BLaER1 (cell line): Measurements from ENCODE around the gene KSR2.
A peak's percentile ranks its signal among the peaks of the same experiment; 100 is the strongest.

Source experiments
- H3K27ac ChIP-seq: shearing (Covaris generic); formaldehyde crosslinking; 2 replicates; pipeline ENCODE4 v1.8.1; 2022
- H3K27me3 ChIP-seq: shearing (Covaris generic); formaldehyde crosslinking; 2 replicates; pipeline ENCODE4 v1.8.1; 2022
- H3K36me3 ChIP-seq: shearing (Covaris generic); formaldehyde crosslinking; 2 replicates; pipeline ENCODE4 v1.8.1; 2022
- H3K4me1 ChIP-seq: shearing (Covaris generic); formaldehyde crosslinking; 2 replicates; pipeline ENCODE4 v1.8.1; 2022
- H3K4me2 ChIP-seq: shearing (Covaris generic); formaldehyde crosslinking; 2 replicates; pipeline ENCODE4 v1.8.1; 2022
- H3K4me3 ChIP-seq: shearing (Covaris generic); formaldehyde crosslinking; 2 replicates; pipeline ENCODE4 v1.8.1; 2022
- H3K9ac ChIP-seq: shearing (Covaris generic); formaldehyde crosslinking; 2 replicates; pipeline ENCODE4 v1.8.1; 2022
- H3K9me3 ChIP-seq: shearing (Covaris generic); formaldehyde crosslinking; 2 replicates; pipeline ENCODE4 v1.8.1; 2022
- H4K20me1 ChIP-seq: shearing (Covaris generic); formaldehyde crosslinking; 2 replicates; pipeline ENCODE4 v1.8.1; 2022
- Cebpa-rat ChIP-seq: shearing (Covaris generic); IDR thresholded peaks from 2 replicates; pipeline ENCODE4 v1.8.1; 2022

Gene KSR2

DNA sequence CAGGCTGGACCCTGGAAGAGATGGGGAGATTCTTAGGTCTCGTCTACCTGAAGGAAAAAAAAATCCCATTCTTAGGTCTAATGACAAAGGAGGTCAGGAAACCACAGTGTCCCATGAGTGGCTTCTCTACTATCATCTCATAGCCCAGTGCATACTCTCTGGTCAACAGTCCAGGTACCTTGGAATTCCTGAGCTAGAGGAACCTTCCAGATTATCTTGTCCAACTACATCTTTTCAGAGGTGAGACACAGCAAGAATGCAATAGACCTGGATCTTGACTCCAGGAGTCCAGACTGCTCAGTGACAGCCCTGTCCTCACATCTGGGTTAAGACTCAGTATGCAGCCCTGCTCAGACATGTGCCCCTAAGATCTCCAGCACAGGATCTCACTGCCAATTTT is 429.9 kb downstream of the KSR2 start:
- no peaks in the 10 kb centered on the region for H3K9me3 ChIP-seq
- no peak overlapping the region for H3K4me3 ChIP-seq
- H3K4me1 ChIP-seq = peaks cover 4% of the 10 kb centered on the region
- H3K27me3 ChIP-seq = no peaks in the 10 kb centered on the region
- no peaks in the 10 kb centered on the region for H3K36me3 ChIP-seq
- no peaks in the 10 kb centered on the region for H4K20me1 ChIP-seq
- H3K9ac ChIP-seq = no peak overlapping the region
- no peak overlapping the region for H3K27ac ChIP-seq
- no peak overlapping the region for H3K4me2 ChIP-seq
- TF ChIP-seq Cebpa-rat = no peak

DNA sequence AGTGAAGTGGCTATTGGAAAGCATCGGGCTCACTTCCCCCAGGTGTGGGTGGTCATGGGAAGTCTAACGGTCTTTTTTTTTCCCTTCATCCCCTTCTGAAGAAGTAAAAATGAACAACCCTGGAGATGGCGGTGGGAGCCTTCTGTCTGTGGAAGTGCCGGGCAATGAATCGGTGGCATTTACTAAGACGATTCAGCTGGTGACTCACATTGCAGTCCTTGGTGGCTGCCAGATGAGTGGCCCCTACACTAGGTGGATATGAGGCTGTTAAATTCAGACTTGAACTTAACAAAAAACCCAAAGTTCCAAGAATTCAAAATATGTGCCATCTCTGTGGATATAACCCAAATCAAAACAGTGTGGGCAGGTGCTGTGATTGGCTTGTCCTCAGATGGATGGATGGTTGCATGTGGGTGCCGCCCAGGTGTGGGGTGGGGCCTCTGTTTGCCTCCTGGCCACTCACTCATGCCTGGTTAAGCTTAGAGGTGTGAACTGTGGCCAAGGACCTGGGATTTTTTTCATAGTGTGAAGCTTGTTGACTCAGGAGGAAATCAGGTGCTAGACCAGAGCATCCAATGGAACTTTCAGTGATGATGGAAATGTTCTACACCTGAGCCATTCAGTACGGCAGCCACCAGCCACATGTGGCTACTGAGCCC is 430.6 kb downstream of the KSR2 start:
- Histone ChIP-seq H3K36me3 (no peaks in the 10 kb centered on the region), H3K4me1 (peaks cover 11% of the 10 kb centered on the region), H3K27me3 (no peaks in the 10 kb centered on the region), H3K4me3 (no peak overlapping the region), H4K20me1 (no peaks in the 10 kb centered on the region), H3K4me2 (no peak overlapping the region), H3K9me3 (no peaks in the 10 kb centered on the region), H3K27ac (no peak overlapping the region), H3K9ac (no peak overlapping the region)
- no peak for TF ChIP-seq Cebpa-rat

DNA sequence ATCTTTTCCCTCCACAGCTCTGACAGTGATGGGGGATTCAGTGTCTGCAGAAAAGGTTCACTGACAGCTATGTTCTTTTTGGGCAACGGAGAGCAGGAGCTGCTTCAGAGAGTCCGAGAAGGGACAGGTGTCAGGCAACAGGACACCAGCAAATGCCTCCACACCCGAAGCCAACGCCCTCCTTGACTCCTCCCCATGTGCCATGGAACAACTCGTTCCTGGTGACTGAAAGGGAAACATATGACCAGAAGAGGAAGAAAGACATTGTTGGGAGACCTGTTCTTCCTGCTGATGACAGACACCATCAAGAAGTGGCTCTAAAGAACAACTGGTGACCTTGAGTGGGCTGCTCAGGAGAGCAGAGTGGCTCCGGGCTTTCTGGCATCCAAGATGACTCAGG is 435.1 kb downstream of the KSR2 start:
- TF ChIP-seq Cebpa-rat = no peak
- H3K36me3 ChIP-seq = no peaks in the 10 kb centered on the region
- H4K20me1 ChIP-seq = no peaks in the 10 kb centered on the region
- H3K9me3 ChIP-seq = no peaks in the 10 kb centered on the region
- peak overlapping the region; percentile 49 for H3K4me2 ChIP-seq
- H3K4me1 ChIP-seq = peaks cover 11% of the 10 kb centered on the region
- no peak overlapping the region for H3K27ac ChIP-seq
- no peak overlapping the region for H3K4me3 ChIP-seq
- no peaks in the 10 kb centered on the region for H3K27me3 ChIP-seq
- H3K9ac ChIP-seq = no peak overlapping the region

DNA sequence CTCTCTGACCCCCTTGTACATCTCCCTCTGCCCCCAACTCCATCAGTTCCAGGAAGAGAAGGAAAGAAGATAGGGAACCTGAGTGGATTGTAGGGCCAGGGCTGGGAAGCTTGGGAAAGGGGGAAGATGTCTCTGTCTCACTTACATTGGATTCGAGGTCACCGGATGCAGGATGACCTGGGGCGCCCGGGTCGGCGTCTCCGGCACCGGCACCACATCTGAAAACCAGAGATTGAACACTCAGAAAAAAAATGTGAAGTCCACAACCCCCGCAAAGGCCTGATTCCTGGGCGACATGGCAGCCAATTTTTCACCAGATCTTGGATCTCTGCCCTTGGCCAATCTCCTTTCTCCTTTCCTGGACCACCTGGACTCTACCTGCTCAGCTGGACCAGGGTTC is 438.0 kb downstream of the KSR2 start:
- no peak for TF ChIP-seq Cebpa-rat
- no peaks in the 10 kb centered on the region for H4K20me1 ChIP-seq
- no peak overlapping the region for H3K27ac ChIP-seq
- no peak overlapping the region for H3K4me2 ChIP-seq
- peaks cover 11% of the 10 kb centered on the region for H3K4me1 ChIP-seq
- H3K9me3 ChIP-seq = no peaks in the 10 kb centered on the region
- H3K27me3 ChIP-seq = no peaks in the 10 kb centered on the region
- H3K36me3 ChIP-seq = no peaks in the 10 kb centered on the region
- H3K4me3 ChIP-seq = no peak overlapping the region
- H3K9ac ChIP-seq = no peak overlapping the region

DNA sequence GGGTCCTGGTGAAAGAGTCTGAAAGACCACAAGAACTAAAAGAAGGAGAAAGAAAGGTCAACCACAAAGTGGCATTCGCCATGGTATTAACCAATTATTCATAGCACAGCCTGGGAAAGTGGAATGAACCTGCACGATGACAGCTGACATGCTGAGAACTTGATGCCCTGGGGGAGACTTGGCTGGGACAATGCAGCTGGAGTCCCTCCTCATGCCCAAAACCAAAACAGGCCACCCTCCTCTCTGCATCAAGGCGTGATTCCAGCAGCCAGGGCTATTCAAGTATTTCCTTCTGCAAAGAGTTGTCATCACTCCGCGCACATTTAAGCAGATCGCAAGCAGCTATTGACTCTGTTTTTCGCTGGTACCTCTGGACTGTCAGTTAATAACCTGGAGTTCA is 440.3 kb downstream of the KSR2 start:
- no peaks in the 10 kb centered on the region for H3K36me3 ChIP-seq
- H3K9ac ChIP-seq = no peak overlapping the region
- H4K20me1 ChIP-seq = no peaks in the 10 kb centered on the region
- no peaks in the 10 kb centered on the region for H3K9me3 ChIP-seq
- H3K4me1 ChIP-seq = peaks cover 4% of the 10 kb centered on the region
- H3K27ac ChIP-seq = no peak overlapping the region
- H3K4me3 ChIP-seq = no peak overlapping the region
- no peaks in the 10 kb centered on the region for H3K27me3 ChIP-seq
- no peak for TF ChIP-seq Cebpa-rat
- H3K4me2 ChIP-seq = no peak overlapping the region

DNA sequence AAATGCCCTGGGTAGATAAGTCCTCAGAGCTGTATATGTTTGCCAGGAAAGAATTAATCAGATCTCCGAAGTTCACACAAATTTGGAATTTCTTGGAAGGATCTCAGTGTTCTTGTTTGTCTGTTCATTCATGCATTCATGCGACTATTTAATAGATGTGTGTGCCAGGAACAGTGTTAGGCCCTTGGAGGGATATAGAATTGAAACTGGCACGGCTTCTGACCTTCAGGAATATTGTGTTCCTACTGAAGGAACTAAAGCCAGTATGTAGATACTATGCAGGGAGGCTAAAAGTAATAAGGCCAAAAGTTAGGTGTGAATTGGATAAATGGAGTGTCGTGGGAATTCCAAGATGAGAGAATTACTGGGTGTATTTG is 441.3 kb downstream of the KSR2 start:
- H4K20me1 ChIP-seq = no peaks in the 10 kb centered on the region
- H3K27ac ChIP-seq = no peak overlapping the region
- H3K36me3 ChIP-seq = no peaks in the 10 kb centered on the region
- H3K4me2 ChIP-seq = no peak overlapping the region
- H3K27me3 ChIP-seq = no peaks in the 10 kb centered on the region
- no peaks in the 10 kb centered on the region for H3K4me1 ChIP-seq
- H3K4me3 ChIP-seq = no peak overlapping the region
- H3K9me3 ChIP-seq = no peaks in the 10 kb centered on the region
- TF ChIP-seq Cebpa-rat = no peak
- no peak overlapping the region for H3K9ac ChIP-seq

DNA sequence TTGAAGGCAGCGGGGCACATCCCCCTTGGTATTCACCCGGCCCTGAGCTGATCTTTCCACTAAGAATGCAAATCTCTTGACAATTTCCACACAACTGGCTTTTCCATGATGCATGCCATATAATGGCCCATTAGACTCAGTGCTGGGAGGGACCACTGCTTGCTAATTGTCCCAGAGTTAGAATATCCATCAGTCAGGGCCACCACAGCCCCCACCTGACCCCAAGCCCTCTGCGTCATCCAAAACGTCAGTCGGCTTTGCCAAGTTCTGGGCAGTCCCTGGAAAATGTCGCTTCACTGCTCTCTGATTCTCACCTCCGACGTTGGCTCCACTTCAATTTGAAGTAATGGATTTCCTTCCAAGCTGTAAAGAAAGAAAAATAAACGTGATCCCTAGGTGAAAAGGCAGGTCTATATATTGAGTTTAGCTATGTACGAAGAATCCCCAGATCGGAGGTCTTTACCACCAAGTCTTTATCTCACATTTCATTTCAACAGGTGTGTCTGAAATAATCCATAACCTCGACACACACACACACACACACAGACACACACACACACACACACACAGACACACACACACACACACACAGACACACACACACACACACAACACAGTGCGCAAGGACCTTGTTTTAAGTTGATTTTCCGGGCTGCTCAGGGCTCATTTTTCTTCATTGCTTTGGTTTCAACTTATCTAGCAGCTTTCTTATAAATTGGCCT is 441.9 kb downstream of the KSR2 start:
- no peaks in the 10 kb centered on the region for H3K36me3 ChIP-seq
- H3K4me3 ChIP-seq = no peak overlapping the region
- H3K9ac ChIP-seq = no peak overlapping the region
- H3K9me3 ChIP-seq = no peaks in the 10 kb centered on the region
- no peak overlapping the region for H3K4me2 ChIP-seq
- H3K27me3 ChIP-seq = no peaks in the 10 kb centered on the region
- no peak overlapping the region for H3K27ac ChIP-seq
- H4K20me1 ChIP-seq = no peaks in the 10 kb centered on the region
- TF ChIP-seq Cebpa-rat = no peak
- no peaks in the 10 kb centered on the region for H3K4me1 ChIP-seq

DNA sequence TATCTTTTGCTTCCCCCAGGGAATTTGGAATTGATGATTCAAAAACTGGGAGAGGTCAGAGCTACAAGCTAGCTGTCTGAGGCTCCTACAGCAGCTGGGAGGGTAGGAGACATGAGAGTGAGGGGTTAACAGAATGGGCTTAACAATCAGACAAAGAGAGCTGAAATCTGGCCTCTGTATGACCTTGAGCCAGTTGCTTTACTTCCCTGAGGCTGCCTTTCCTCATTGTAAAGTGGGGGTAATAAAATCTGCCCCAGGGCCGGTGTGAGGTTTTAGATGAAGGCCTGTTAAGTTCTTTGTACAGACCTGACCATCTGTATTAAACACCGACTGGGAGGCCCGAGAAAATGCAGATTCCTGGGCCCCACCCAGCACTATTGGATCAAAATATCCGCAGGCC is 443.0 kb downstream of the KSR2 start:
- no peaks in the 10 kb centered on the region for H3K27me3 ChIP-seq
- TF ChIP-seq Cebpa-rat = no peak
- H3K36me3 ChIP-seq = no peaks in the 10 kb centered on the region
- no peak overlapping the region for H3K4me3 ChIP-seq
- no peaks in the 10 kb centered on the region for H4K20me1 ChIP-seq
- no peak overlapping the region for H3K27ac ChIP-seq
- no peaks in the 10 kb centered on the region for H3K4me1 ChIP-seq
- no peak overlapping the region for H3K4me2 ChIP-seq
- H3K9ac ChIP-seq = no peak overlapping the region
- no peaks in the 10 kb centered on the region for H3K9me3 ChIP-seq

DNA sequence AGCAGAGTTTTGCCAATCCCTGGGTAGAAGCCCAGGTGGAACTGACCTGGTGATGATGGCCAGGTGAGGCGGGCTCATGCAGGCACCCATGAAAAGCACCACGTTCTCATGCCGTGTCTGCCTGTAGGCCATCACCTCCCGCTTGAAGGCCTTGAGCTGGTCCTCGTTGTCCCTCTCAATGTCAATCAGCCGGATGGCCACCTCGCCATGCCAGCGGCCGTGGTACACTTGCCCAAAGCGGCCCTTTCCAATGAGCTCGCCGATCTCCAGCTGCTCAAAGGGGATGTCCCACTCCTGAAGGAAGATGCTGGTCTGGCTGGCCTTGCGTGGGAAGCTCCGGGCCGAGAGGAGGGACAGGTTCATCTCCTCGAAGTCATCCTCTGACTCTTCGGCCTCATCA is 444.0 kb downstream of the KSR2 start:
- Histone ChIP-seq H3K36me3 (no peaks in the 10 kb centered on the region), H3K4me1 (no peaks in the 10 kb centered on the region), H3K27ac (no peak overlapping the region), H3K4me3 (no peak overlapping the region), H4K20me1 (no peaks in the 10 kb centered on the region), H3K27me3 (no peaks in the 10 kb centered on the region), H3K9ac (no peak overlapping the region), H3K9me3 (no peaks in the 10 kb centered on the region), H3K4me2 (no peak overlapping the region)
- no peak for TF ChIP-seq Cebpa-rat

DNA sequence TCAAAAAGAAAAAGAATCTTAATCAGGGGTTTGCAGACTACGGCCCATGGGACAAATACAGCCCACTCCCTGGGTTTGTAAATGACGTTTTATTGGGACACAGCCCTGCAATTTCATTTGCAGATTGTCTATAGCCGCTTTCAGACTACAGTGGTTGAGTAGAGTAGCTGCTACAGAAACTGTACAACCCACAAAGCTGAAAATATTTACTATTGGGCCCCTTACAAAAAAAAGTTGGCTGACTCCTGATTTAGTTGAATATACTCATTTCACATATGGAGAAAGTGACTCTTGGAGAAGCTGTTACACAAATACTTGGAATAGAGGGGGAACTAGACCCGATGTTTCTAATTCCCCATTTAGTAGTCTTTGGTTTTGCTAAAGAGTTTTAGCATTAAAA is 444.8 kb downstream of the KSR2 start:
- no peak for TF ChIP-seq Cebpa-rat
- Histone ChIP-seq H3K4me3 (no peak overlapping the region), H4K20me1 (no peaks in the 10 kb centered on the region), H3K9me3 (no peaks in the 10 kb centered on the region), H3K9ac (no peak overlapping the region), H3K27me3 (no peaks in the 10 kb centered on the region), H3K4me1 (no peaks in the 10 kb centered on the region), H3K27ac (no peak overlapping the region), H3K4me2 (no peak overlapping the region), H3K36me3 (no peaks in the 10 kb centered on the region)
